Activated CD4-positive, alpha-beta T cell treated with anti-CD3 and anti-CD28 coated beads, Interleukin-2, amount 10 ng/mL, durations not matched to agents 7 days and 5 days (primary cell): ENCODE data around the gene TBC1D30. TPM values are rescaled to one million over a fixed set of nuclear protein-coding genes. Genes with fewer than 3 reads are reported as not detected.
"Not testable (repeated sequence)": the region's sequence is repeated elsewhere in the genome, so short reads cannot be mapped to it uniquely, and the experiment has no call there.

Experiments used
- CTCF ChIA-PET: fragments of 350-600 bp; sonication (Branson Sonifier 250); formaldehyde crosslinking; loops from one replicate; lab custom pipeline; 2021; ENCODE audit warnings: antibody characterized with exemption; lab: Charles Lee
- POLR2A ChIA-PET: fragments of 350-600 bp; sonication (Branson Sonifier 250); formaldehyde crosslinking; loops from one replicate; lab custom pipeline; 2021; ENCODE audit warnings: antibody characterized with exemption; lab: Charles Lee
- DNase-seq: peaks from one replicate; pipeline ENCODE4 v3.0.0-alpha.2; 2020
- H3K27ac Mint-ChIP-seq: one replicate; pipeline ENCODE4 v1.8.0; 2021; ENCODE audit warnings: mild to moderate bottlenecking, moderate library complexity, mixed read lengths
- H3K27me3 Mint-ChIP-seq: one replicate; pipeline ENCODE4 v1.8.0; 2021; ENCODE audit warnings: mixed read lengths
- H3K36me3 Mint-ChIP-seq: one replicate; pipeline ENCODE4 v1.8.0; 2021; ENCODE audit warnings: low read depth, mixed read lengths
- H3K4me1 Mint-ChIP-seq: one replicate; pipeline ENCODE4 v1.8.0; 2021; ENCODE audit warnings: mixed read lengths
- H3K4me3 Mint-ChIP-seq: one replicate; pipeline ENCODE4 v1.8.0; 2021; ENCODE audit warnings: mild to moderate bottlenecking, moderate library complexity, mixed read lengths
- H3K9me3 Mint-ChIP-seq: one replicate; pipeline ENCODE4 v1.8.0; 2021; ENCODE audit warnings: mixed read lengths
- total RNA-seq, 2 experiments: library from RNA; stranded (reverse); gene quantifications; one replicate each; pipeline ENCODE4 v1.2.3, GENCODE V29; 2021

The TBC1D30 gene
- total RNA-seq, 2 experiments from 2014 or later: 0.19 to 0.20 TPM

DNA sequence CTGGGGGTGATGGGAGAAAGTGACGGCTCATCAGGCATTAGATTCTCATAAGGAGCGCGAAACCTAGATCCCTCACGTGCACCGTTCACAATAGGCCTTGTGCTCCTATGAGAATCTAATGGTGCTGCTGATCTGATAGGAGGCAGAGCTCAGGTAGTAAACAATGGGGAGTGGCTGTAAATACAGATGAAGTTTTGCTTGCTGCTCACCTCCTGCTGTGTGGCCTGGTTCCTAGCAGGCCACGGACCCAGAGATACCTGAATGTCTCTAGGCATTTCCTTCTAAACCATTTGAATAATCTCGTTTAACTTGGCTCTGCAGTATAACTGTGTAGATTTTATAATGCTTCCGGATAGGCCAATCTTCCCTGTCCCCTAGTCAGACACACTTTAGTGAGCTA is 13.0 kb downstream of the TBC1D30 start:
- ChIA-PET CTCF (no interaction called here), POLR2A (no interaction called here)
- no peak overlapping the region for H3K27ac Mint-ChIP-seq
- no peaks in the 10 kb centered on the region for H3K9me3 Mint-ChIP-seq
- DNase-seq: no peak
- no peaks in the 10 kb centered on the region for H3K4me1 Mint-ChIP-seq
- no peaks in the 10 kb centered on the region for H3K36me3 Mint-ChIP-seq
- H3K4me3 Mint-ChIP-seq: no peak overlapping the region
- peaks cover 7% of the 10 kb centered on the region for H3K27me3 Mint-ChIP-seq

GRCh38 chr12:64840119-64840518 is 15.7 kb downstream of the TBC1D30 start:
- Mint-ChIP-seq H3K4me3 (no peak overlapping the region), H3K27ac (no peak overlapping the region), H3K36me3 (no peaks in the 10 kb centered on the region), H3K27me3 (peaks cover 4% of the 10 kb centered on the region), H3K9me3 (no peaks in the 10 kb centered on the region), H3K4me1 (no peaks in the 10 kb centered on the region)
- DNase-seq: no peak
- ChIA-PET CTCF (interaction anchor here (0.6 kb wide), 1 partner anchor 105 kb away, joined by 3 read pairs; no protein-coding TSS in a partner anchor), POLR2A (no interaction called here)

- H3K27ac Mint-ChIP-seq: no peak overlapping the region
- DNase-seq: no peak
- no peak overlapping the region for H3K4me3 Mint-ChIP-seq
- H3K4me1 Mint-ChIP-seq: no peaks in the 10 kb centered on the region
- no peaks in the 10 kb centered on the region for H3K36me3 Mint-ChIP-seq
- ChIA-PET POLR2A (no interaction called here), CTCF (no interaction called here)
- H3K9me3 Mint-ChIP-seq: no peaks in the 10 kb centered on the region
- peaks cover 4% of the 10 kb centered on the region for H3K27me3 Mint-ChIP-seq
Observed at GRCh38 chr12:64840949-64841717, 16.7 kb downstream of the TBC1D30 start.

- H3K9me3 Mint-ChIP-seq, H3K27ac Mint-ChIP-seq, DNase-seq, H3K36me3 Mint-ChIP-seq, H3K4me3 Mint-ChIP-seq, POLR2A ChIA-PET, CTCF ChIA-PET, H3K4me1 Mint-ChIP-seq: not testable (repeated sequence)
- H3K27me3 Mint-ChIP-seq: peaks cover 15% of the 10 kb centered on the region
Observed at GRCh38 chr12:64848409-64848808, 24.0 kb downstream of the TBC1D30 start.

GRCh38 chr12:64858882-64859605 is 34.6 kb downstream of the TBC1D30 start:
- no peaks in the 10 kb centered on the region for H3K4me1 Mint-ChIP-seq
- no peaks in the 10 kb centered on the region for H3K36me3 Mint-ChIP-seq

GRCh38 chr12:64860446-64860998 is 36.1 kb downstream of the TBC1D30 start:
- no peaks in the 10 kb centered on the region for H3K9me3 Mint-ChIP-seq
- CTCF ChIA-PET: no interaction called here
- no peak for DNase-seq

More at GRCh38 chr12:64858882-64859605, 34.6 kb downstream of the TBC1D30 start:
- H3K9me3 Mint-ChIP-seq: no peaks in the 10 kb centered on the region
- H3K27ac Mint-ChIP-seq: no peak overlapping the region
- no peak for DNase-seq
- no peak overlapping the region for H3K4me3 Mint-ChIP-seq
- CTCF ChIA-PET: no interaction called here
- peaks cover 10% of the 10 kb centered on the region for H3K27me3 Mint-ChIP-seq
- POLR2A ChIA-PET: no interaction called here

GRCh38 chr12:64864319-64864718 is 39.9 kb downstream of the TBC1D30 start:
- no peaks in the 10 kb centered on the region for H3K9me3 Mint-ChIP-seq
- CTCF ChIA-PET: no interaction called here
- no peak for DNase-seq
- no peak overlapping the region for H3K4me3 Mint-ChIP-seq
- POLR2A ChIA-PET: no interaction called here
- H3K27me3 Mint-ChIP-seq: peaks cover 26% of the 10 kb centered on the region
- H3K27ac Mint-ChIP-seq: no peak overlapping the region
- H3K4me1 Mint-ChIP-seq: no peaks in the 10 kb centered on the region
- H3K36me3 Mint-ChIP-seq: no peaks in the 10 kb centered on the region

More at GRCh38 chr12:64860446-64860998, 36.1 kb downstream of the TBC1D30 start:
- H3K36me3 Mint-ChIP-seq: no peaks in the 10 kb centered on the region
- no peaks in the 10 kb centered on the region for H3K4me1 Mint-ChIP-seq
- peaks cover 8% of the 10 kb centered on the region for H3K27me3 Mint-ChIP-seq
- no peak overlapping the region for H3K4me3 Mint-ChIP-seq
- POLR2A ChIA-PET: no interaction called here
- no peak overlapping the region for H3K27ac Mint-ChIP-seq

DNA sequence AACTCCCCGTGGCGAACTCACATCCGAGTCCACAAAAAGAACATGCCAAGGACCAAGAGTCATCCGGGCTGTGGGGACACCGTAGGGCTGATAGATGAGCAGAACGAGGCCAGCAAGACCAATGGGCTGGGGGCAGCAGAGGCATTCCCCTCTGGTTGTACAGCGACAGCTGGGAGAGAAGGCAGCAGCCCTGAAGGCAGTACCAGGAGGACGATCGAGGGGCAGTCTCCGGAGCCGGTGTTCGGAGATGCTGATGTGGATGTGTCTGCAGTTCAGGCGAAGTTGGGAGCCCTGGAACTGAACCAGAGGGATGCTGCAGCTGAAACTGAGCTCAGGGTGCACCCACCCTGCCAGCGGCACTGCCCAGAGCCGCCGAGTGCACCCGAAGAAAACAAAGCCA is 50.7 kb downstream of the TBC1D30 start:
- POLR2A ChIA-PET: no interaction called here
- CTCF ChIA-PET: no interaction called here
- Mint-ChIP-seq H3K36me3 (no peaks in the 10 kb centered on the region), H3K27ac (no peak overlapping the region), H3K4me1 (no peaks in the 10 kb centered on the region), H3K9me3 (no peaks in the 10 kb centered on the region), H3K4me3 (no peak overlapping the region), H3K27me3 (peaks cover 3% of the 10 kb centered on the region)
- DNase-seq: no peak

DNA sequence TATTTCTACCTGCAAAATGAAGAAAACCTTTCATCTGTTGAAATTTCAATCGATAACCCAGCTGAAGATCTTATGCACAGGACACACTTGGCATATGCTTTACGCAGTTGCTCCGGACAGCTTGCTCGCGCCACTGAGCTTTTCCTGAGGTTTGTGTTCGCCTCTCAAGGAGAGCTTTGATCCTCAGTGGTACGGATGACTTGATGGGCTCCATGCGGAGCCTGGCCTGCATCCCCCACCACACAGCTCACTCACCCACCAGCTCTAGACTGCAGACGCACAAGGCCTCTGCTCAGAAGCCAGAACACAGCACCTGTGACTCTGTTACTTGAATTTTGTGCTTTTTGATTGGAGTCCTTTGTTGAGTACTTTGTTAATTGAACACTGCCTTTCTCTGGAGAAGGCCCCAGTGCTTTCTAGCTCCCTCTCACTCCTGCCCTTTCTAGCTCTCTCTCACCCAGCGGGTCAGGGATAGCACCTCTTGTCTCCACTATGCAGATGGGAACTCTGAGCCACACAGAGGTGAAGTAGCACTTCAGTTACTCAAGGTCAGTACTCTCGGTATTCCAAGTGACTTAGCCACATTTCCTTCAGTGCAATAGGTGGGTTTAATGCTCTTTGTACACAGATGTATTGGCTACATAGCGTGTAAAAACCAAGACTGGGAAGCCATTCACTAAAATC is 52.1 kb downstream of the TBC1D30 start:
- no peaks in the 10 kb centered on the region for H3K36me3 Mint-ChIP-seq

GRCh38 chr12:64877363-64878004 is 53.0 kb downstream of the TBC1D30 start:
- Mint-ChIP-seq H3K27me3 (peaks cover 3% of the 10 kb centered on the region), H3K36me3 (no peaks in the 10 kb centered on the region), H3K27ac (peak overlapping the region; percentile 37), H3K4me1 (no peaks in the 10 kb centered on the region), H3K4me3 (no peak overlapping the region), H3K9me3 (no peaks in the 10 kb centered on the region)
- ChIA-PET POLR2A (no interaction called here), CTCF (interaction anchor here (0.6 to 1.2 kb wide), 3 partner anchors 9 to 1500 kb away, joined by 3 to 4 read pairs (median 3); no protein-coding TSS in a partner anchor)
- no peak for DNase-seq

More for the DNA sequence above, 52.1 kb downstream of the TBC1D30 start:
- Mint-ChIP-seq H3K9me3 (no peaks in the 10 kb centered on the region), H3K27ac (no peak overlapping the region), H3K4me3 (no peak overlapping the region), H3K4me1 (no peaks in the 10 kb centered on the region), H3K27me3 (peaks cover 3% of the 10 kb centered on the region)
- ChIA-PET CTCF (interaction anchor here (1.2 kb wide), 1 partner anchor 295 kb away, joined by 3 read pairs; no protein-coding TSS in a partner anchor), POLR2A (interaction anchor here (0.6 kb wide), 1 partner anchor 50 kb away, joined by 6 read pairs; no protein-coding TSS in a partner anchor)
- no peak for DNase-seq

GRCh38 chr12:64882687-64883086 is 58.2 kb downstream of the TBC1D30 start:
- no peak overlapping the region for H3K4me3 Mint-ChIP-seq
- no peak for DNase-seq
- peaks cover 5% of the 10 kb centered on the region for H3K27me3 Mint-ChIP-seq
- H3K9me3 Mint-ChIP-seq: no peaks in the 10 kb centered on the region
- CTCF ChIA-PET: no interaction called here
- no peak overlapping the region for H3K27ac Mint-ChIP-seq
- H3K36me3 Mint-ChIP-seq: no peaks in the 10 kb centered on the region
- POLR2A ChIA-PET: no interaction called here
- no peaks in the 10 kb centered on the region for H3K4me1 Mint-ChIP-seq
